CD4-positive, CD25-positive, alpha-beta regulatory T cell (primary cell): ENCODE results near the gene ITGA4. TPM values are rescaled to one million over a fixed set of nuclear protein-coding genes. Genes with fewer than 3 reads are reported as not detected.

Source experiments
- ATAC-seq, 2 donors: fragments of 150-1000 bp; cut with Tn5 transposase; one replicate each; pipeline ENCODE4 v1.10.0; 2021; ENCODE audit warnings: low read depth in 2 of 2, moderate number of reproducible peaks in 2 of 2, moderate library complexity in 1 of 2
- DNase-seq, 3 donors: peaks; one replicate each; pipeline versions ENCODE4 v3.0.0 to v3.0.0-alpha.2; 2012 to 2022; ENCODE audit warnings: mixed read lengths in 1 of 3
- H3K27ac ChIP-seq: one replicate; pipeline ENCODE4 v1.7.0; 2013; ENCODE audit warnings: mild to moderate bottlenecking, low read length; ENCODE audit not compliant: insufficient read depth, poor library complexity, severe bottlenecking
- H3K27me3 ChIP-seq: one replicate; pipeline ENCODE4 v1.7.0; 2013; ENCODE audit warnings: low read length; ENCODE audit not compliant: control insufficient read depth, insufficient read depth
- H3K36me3 ChIP-seq: one replicate; pipeline ENCODE4 v1.7.0; 2013; ENCODE audit warnings: mild to moderate bottlenecking, low read length, moderate library complexity; ENCODE audit not compliant: control insufficient read depth, insufficient read depth
- H3K4me1 ChIP-seq: 2 replicates; pipeline ENCODE4 v1.7.0; 2013; ENCODE audit warnings: mild to moderate bottlenecking, low read length; ENCODE audit not compliant: insufficient read depth, control insufficient read depth, poor library complexity, severe bottlenecking
- H3K4me3 ChIP-seq: one replicate; pipeline ENCODE4 v1.7.0; 2013; ENCODE audit warnings: low read depth, mild to moderate bottlenecking, low read length, moderate library complexity
- H3K9me3 ChIP-seq, 2 experiments: 1 replicate in 1 of 2; 2 replicates in 1 of 2; pipeline ENCODE4 v1.7.0; 2013; ENCODE audit warnings: low read length in 2 of 2, mild to moderate bottlenecking in 1 of 2, moderate library complexity in 1 of 2; ENCODE audit not compliant: control insufficient read depth in 2 of 2
- H3K27ac Mint-ChIP-seq, 3 donors: one replicate each; pipeline ENCODE4 v1.8.0; 2020 to 2022; ENCODE audit warnings: mild to moderate bottlenecking in 3 of 3, mixed read lengths in 3 of 3, moderate library complexity in 2 of 3
- H3K27me3 Mint-ChIP-seq: one replicate; pipeline ENCODE4 v1.8.0; 2022; ENCODE audit warnings: mild to moderate bottlenecking, mixed read lengths
- H3K36me3 Mint-ChIP-seq: one replicate; pipeline ENCODE4 v1.8.0; 2020; ENCODE audit warnings: mixed read lengths
- H3K4me1 Mint-ChIP-seq, 4 donors: one replicate each; pipeline ENCODE4 v1.8.0; 2020 to 2022; ENCODE audit warnings: mixed read lengths in 4 of 4, mild to moderate bottlenecking in 1 of 4
- H3K4me3 Mint-ChIP-seq, 4 donors: one replicate each; pipeline ENCODE4 v1.8.0; 2020 to 2022; ENCODE audit warnings: mild to moderate bottlenecking in 4 of 4, mixed read lengths in 4 of 4, moderate library complexity in 3 of 4
- H3K9me3 Mint-ChIP-seq, 7 donors: one replicate each; pipeline ENCODE4 v1.8.0; 2020 to 2022; ENCODE audit warnings: mixed read lengths in 7 of 7, mild to moderate bottlenecking in 3 of 7, moderate library complexity in 2 of 7
- polyA plus RNA-seq, 4 donors: library from polyadenylated mRNA; unstranded; fragments of 300-500 nt; fragmentation: Illumina TruSeq; gene quantifications; one replicate each; pipeline ENCODE4 v1.2.3, GENCODE V29; 2021
- total RNA-seq: library from RNA; stranded (reverse); gene quantifications from one replicate; pipeline ENCODE4 v1.2.3, GENCODE V29; 2022

Gene ITGA4
- total and polyA plus RNA-seq, 5 donors from 2014 or later: 18.8 to 86.0 (median 56.7) TPM

GRCh38 chr2:181517685-181518301 lies 60.6 kb downstream of the ITGA4 start:
- Histone ChIP-seq H3K27me3 (no peaks in the 10 kb centered on the region), H3K4me1 (peaks cover 5% of the 10 kb centered on the region), H3K27ac (no peak overlapping the region), H3K4me3 (no peak overlapping the region), H3K9me3 (no peaks in the 10 kb centered on the region), H3K36me3 (peaks cover 36% of the 10 kb centered on the region)
- H3K27ac Mint-ChIP-seq: peak overlapping the region; percentile 14 to 56 (median 23)
- H3K27me3 Mint-ChIP-seq: no peaks in the 10 kb centered on the region
- H3K4me1 Mint-ChIP-seq: peaks cover 7 to 33% (median 18%) of the 10 kb centered on the region in 4 donors
- DNase-seq: peak in 1 of 3 donors; percentile 8
- ATAC-seq: peak in 1 of 2 donors; percentile 42
- H3K4me3 Mint-ChIP-seq: peak overlapping the region in 1 of 4 donors; percentile 0
- no peaks in the 10 kb centered on the region for H3K9me3 Mint-ChIP-seq
- peaks cover 48% of the 10 kb centered on the region for H3K36me3 Mint-ChIP-seq

- DNase-seq: no peak
- Histone ChIP-seq H3K27ac (no peak overlapping the region), H3K27me3 (no peaks in the 10 kb centered on the region), H3K36me3 (peaks cover 35% of the 10 kb centered on the region), H3K4me1 (peaks cover 5% of the 10 kb centered on the region), H3K9me3 (no peaks in the 10 kb centered on the region), H3K4me3 (no peak overlapping the region)
- Mint-ChIP-seq H3K27me3 (no peaks in the 10 kb centered on the region), H3K27ac (peak overlapping the region in 1 of 3 donors; percentile 21), H3K9me3 (no peaks in the 10 kb centered on the region), H3K4me1 (peaks cover 7 to 24% (median 14%) of the 10 kb centered on the region in 4 donors), H3K36me3 (peaks cover 32% of the 10 kb centered on the region), H3K4me3 (no peak overlapping the region)
- no peak for ATAC-seq
Observed at GRCh38 chr2:181520253-181520652, 63.1 kb downstream of the ITGA4 start.

DNA sequence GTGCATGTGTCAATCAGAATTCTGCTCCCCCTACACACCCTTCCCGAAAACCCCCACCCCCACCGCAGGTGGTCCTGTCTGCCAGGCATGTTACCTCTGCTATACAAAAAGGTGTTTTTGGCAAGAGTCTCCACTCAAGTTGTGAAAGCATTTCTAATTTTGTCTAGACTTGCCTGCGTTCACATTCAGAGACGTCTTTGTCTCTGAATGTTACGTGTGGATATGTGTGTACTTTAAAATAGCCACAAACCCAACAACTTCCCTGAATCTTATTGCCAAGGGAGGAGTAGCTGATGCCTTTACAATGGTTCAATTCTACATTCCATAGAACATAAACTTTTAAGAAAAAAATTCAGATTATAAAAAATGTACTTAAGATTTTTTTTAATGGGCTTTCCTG lies 66.6 kb downstream of the ITGA4 start:
- H3K9me3 Mint-ChIP-seq: no peaks in the 10 kb centered on the region
- ATAC-seq (no peak), DNase-seq (no peak)
- no peak overlapping the region for H3K27ac Mint-ChIP-seq
- H3K27ac ChIP-seq: no peak overlapping the region
- no peaks in the 10 kb centered on the region for H3K9me3 ChIP-seq
- H3K4me3 ChIP-seq: no peak overlapping the region
- peaks cover 31% of the 10 kb centered on the region for H3K36me3 Mint-ChIP-seq
- H3K4me3 Mint-ChIP-seq: no peak overlapping the region
- H3K4me1 Mint-ChIP-seq: peaks cover 0 to 4% (median 0%) of the 10 kb centered on the region in 4 donors
- H3K36me3 ChIP-seq: peaks cover 55% of the 10 kb centered on the region
- no peaks in the 10 kb centered on the region for H3K27me3 Mint-ChIP-seq
- H3K27me3 ChIP-seq: no peaks in the 10 kb centered on the region
- no peaks in the 10 kb centered on the region for H3K4me1 ChIP-seq

- H3K4me1 ChIP-seq: no peaks in the 10 kb centered on the region
- no peaks in the 10 kb centered on the region for H3K27me3 ChIP-seq
- no peaks in the 10 kb centered on the region for H3K9me3 ChIP-seq
- Mint-ChIP-seq H3K4me3 (no peak overlapping the region), H3K36me3 (peaks cover 28% of the 10 kb centered on the region), H3K27ac (peak overlapping the region in 1 of 3 donors; percentile 11), H3K4me1 (peaks cover 0 to 4% (median 0%) of the 10 kb centered on the region in 4 donors), H3K9me3 (no peaks in the 10 kb centered on the region), H3K27me3 (no peaks in the 10 kb centered on the region)
- DNase-seq (no peak), ATAC-seq (no peak)
- H3K36me3 ChIP-seq: peaks cover 63% of the 10 kb centered on the region
- no peak overlapping the region for H3K27ac ChIP-seq
- H3K4me3 ChIP-seq: no peak overlapping the region
Observed at GRCh38 chr2:181526014-181526413, 68.8 kb downstream of the ITGA4 start.

GRCh38 chr2:181527058-181527457 lies 69.9 kb downstream of the ITGA4 start:
- peaks cover 64% of the 10 kb centered on the region for H3K36me3 ChIP-seq
- Mint-ChIP-seq H3K27me3 (no peaks in the 10 kb centered on the region), H3K9me3 (no peaks in the 10 kb centered on the region), H3K4me3 (no peak overlapping the region), H3K36me3 (peaks cover 29% of the 10 kb centered on the region), H3K4me1 (peaks cover 0 to 4% (median 0%) of the 10 kb centered on the region in 4 donors), H3K27ac (no peak overlapping the region)
- no peaks in the 10 kb centered on the region for H3K9me3 ChIP-seq
- H3K4me1 ChIP-seq: no peaks in the 10 kb centered on the region
- H3K27me3 ChIP-seq: no peaks in the 10 kb centered on the region
- ATAC-seq: no peak
- DNase-seq: no peak
- no peak overlapping the region for H3K4me3 ChIP-seq
- H3K27ac ChIP-seq: no peak overlapping the region

GRCh38 chr2:181528441-181528840 lies 71.3 kb downstream of the ITGA4 start:
- Histone ChIP-seq H3K9me3 (no peaks in the 10 kb centered on the region), H3K27me3 (no peaks in the 10 kb centered on the region), H3K4me1 (no peaks in the 10 kb centered on the region), H3K36me3 (peaks cover 61% of the 10 kb centered on the region), H3K27ac (no peak overlapping the region), H3K4me3 (no peak overlapping the region)
- Mint-ChIP-seq H3K27ac (no peak overlapping the region), H3K9me3 (no peaks in the 10 kb centered on the region), H3K4me1 (peaks cover 0 to 4% (median 0%) of the 10 kb centered on the region in 4 donors), H3K36me3 (peaks cover 29% of the 10 kb centered on the region), H3K27me3 (no peaks in the 10 kb centered on the region), H3K4me3 (no peak overlapping the region)
- no peak for DNase-seq
- no peak for ATAC-seq

DNA sequence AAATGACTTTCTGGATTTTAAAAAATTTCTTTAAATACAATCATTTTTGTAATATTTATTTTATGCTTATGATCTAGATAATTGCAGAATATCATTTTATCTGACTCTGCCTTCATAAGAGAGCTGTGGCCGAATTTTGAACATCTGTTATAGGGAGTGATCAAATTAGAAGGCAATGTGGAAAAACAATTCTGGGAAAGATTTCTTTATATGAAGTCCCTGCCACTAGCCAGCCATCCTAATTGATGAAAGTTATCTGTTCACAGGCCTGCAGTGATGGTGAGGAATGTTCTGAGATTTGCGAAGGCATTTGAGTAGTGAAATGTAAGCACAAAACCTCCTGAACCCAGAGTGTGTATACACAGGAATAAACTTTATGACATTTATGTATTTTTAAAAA lies 79.5 kb downstream of the ITGA4 start:
- DNase-seq: no peak
- no peaks in the 10 kb centered on the region for H3K9me3 ChIP-seq
- no peak for ATAC-seq
- H3K36me3 ChIP-seq: peaks cover 53% of the 10 kb centered on the region
- Mint-ChIP-seq H3K4me3 (no peak overlapping the region), H3K27me3 (no peaks in the 10 kb centered on the region), H3K27ac (no peak overlapping the region), H3K36me3 (peaks cover 71% of the 10 kb centered on the region), H3K4me1 (no peaks in the 10 kb centered on the region), H3K9me3 (peaks cover 0 to 7% (median 0%) of the 10 kb centered on the region in 7 donors)
- no peak overlapping the region for H3K27ac ChIP-seq
- H3K4me3 ChIP-seq: no peak overlapping the region
- no peaks in the 10 kb centered on the region for H3K27me3 ChIP-seq
- no peaks in the 10 kb centered on the region for H3K4me1 ChIP-seq

DNA sequence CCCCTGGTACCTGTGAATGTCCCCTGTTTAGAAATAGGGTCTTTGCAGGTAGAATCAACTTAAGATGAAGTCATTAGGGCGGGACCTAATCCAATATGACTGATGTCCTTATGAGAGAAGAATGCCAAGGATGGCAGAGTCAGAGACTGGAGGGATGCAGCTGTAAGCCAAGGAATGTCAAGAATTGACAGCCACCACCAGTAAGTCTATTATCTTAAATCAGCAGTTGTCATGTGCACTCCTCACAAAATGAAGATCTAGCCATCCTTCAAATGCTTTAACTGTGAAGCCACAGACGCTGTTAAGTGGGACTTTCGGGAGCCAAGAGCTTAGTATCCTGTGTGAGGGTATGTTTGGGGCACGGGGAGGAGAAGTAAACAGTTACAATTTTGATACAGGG lies 83.2 kb downstream of the ITGA4 start:
- no peaks in the 10 kb centered on the region for H3K27me3 Mint-ChIP-seq
- peaks cover 30% of the 10 kb centered on the region for H3K36me3 ChIP-seq
- ATAC-seq (no peak), DNase-seq (no peak)
- H3K4me1 ChIP-seq: no peaks in the 10 kb centered on the region
- H3K27ac Mint-ChIP-seq: no peak overlapping the region
- no peak overlapping the region for H3K4me3 Mint-ChIP-seq
- H3K27ac ChIP-seq: no peak overlapping the region
- no peaks in the 10 kb centered on the region for H3K4me1 Mint-ChIP-seq
- no peaks in the 10 kb centered on the region for H3K9me3 ChIP-seq
- H3K27me3 ChIP-seq: no peaks in the 10 kb centered on the region
- H3K4me3 ChIP-seq: no peak overlapping the region
- H3K36me3 Mint-ChIP-seq: peaks cover 42% of the 10 kb centered on the region
- H3K9me3 Mint-ChIP-seq: peaks cover 0 to 7% (median 0%) of the 10 kb centered on the region in 7 donors
